SH-SY5Y (cell line): ENCODE measurements around the gene TMIGD3.

ENCODE experiments used
- GATA2 ChIP-seq: IDR thresholded peaks from 2 replicates; pipeline ENCODE4 v1.6.1; 2011; ENCODE audit warnings: mild to moderate bottlenecking, low read depth, low read length
- GATA3 ChIP-seq: IDR thresholded peaks from 2 replicates; pipeline ENCODE4 v1.6.1; 2011; ENCODE audit warnings: low read depth, mild to moderate bottlenecking, low read length, moderate library complexity

Gene TMIGD3

GRCh38 chr1:111515291-111516004 is 12.0 kb upstream of the TMIGD3 start:
- TF ChIP-seq GATA2, result no peak
- no peak for TF ChIP-seq GATA3

- TF ChIP-seq GATA2 (peak; percentile 63; the same call in 1 of the 2 replicates), GATA3 (no peak)
Measured at GRCh38 chr1:111513410-111514020, 10.1 kb upstream of the TMIGD3 start.

- TF ChIP-seq GATA3 (no peak), GATA2 (no peak)
Measured at GRCh38 chr1:111512931-111513330, 9.5 kb upstream of the TMIGD3 start.

DNA sequence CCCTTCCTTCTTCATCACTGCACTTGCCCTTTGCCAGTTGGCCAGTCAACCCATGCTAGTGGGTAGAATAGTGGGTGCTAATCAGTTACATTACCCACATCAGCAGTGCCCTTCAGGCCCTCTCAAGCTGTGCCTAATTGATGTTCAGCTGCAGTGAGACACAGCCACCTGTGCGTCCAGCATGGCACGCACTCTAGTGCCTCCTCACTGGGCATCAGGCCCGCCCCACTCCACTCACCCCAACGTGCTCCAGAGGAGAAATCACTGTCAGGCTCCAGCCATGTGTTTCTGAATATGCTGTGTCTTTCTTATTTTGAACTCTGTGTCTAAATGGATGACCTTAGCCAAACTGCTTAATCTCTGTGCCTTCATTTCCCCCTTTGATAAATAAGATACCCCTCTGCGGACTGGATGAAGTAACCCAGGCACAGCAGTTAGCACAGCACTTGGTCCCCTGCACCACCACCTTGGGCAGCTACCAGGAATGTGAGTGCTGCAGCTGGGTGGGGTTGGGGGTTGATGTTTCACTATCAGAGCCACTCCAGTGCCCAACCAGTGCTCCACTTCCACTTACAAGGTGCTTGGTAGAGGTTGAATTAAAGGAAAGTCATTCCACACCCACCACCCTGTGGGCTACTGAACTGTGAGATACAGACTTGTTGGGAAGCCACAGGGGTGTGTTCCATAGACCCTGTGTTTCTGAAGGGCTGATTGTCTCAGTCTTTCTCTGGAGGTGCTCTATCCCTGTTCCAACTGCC is 8.9 kb upstream of the TMIGD3 start:
- TF ChIP-seq GATA2 (no peak), GATA3 (no peak)

GRCh38 chr1:111511370-111511769 is 7.9 kb upstream of the TMIGD3 start:
- no peak for TF ChIP-seq GATA3
- TF ChIP-seq GATA2, result no peak

DNA sequence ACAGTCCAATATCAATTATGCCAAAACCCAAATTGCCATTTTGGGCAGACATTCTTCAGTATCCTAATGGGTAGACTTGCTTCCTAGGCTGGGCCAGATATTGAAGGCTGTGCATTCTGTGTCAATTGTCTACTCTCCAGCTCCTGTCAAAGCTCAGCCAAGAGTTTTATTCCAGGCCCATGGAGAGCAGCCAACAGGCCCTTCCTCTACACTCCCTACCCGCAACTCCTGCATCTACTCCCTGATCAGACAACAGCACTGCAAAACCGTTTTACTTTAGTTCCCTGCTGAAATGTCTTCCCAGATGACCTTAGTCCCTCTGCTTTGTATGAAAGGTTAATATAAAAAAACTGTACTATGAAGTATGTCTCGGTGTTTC is 6.6 kb upstream of the TMIGD3 start:
- TF ChIP-seq GATA3 (no peak), GATA2 (no peak)

DNA sequence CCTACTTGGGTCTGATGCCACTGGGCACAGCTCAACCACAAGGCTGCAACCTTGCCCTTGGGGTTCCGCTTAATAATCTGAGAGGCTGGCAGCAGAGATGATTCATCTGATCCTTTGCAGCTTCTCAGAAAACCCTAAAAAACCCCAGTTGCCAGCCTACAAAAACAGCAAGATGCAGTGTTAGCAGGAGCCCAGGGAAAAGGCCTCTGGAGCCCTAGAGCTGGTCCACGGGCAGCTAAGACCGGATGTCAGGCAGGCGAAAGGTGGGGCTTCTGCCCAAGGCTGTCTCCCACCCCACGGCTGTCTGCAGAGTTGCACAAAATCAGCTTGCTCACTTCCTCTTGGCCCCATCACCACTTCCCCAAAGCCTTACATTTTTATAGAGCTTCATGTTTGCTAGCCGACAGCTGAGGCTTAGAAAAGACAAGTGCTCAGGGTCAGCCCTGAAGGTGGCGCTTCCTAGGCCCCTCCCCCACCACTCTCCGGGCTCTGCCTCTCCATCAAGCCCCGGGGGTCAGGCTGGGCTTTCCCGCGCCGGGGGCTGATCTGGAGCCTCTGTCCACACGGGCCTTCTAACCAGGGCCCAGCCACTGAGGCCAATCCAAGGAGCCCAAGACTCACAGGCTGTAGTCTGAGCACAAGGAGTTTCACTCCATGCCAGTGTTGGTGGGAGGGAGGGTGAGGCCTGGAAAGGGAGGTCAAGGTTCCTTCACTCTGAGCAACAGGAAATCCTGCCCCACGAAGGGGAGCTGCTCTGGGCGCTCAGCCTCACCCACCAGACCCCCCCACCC is 4.2 kb upstream of the TMIGD3 start:
- TF ChIP-seq GATA2, result no peak
- no peak for TF ChIP-seq GATA3

DNA sequence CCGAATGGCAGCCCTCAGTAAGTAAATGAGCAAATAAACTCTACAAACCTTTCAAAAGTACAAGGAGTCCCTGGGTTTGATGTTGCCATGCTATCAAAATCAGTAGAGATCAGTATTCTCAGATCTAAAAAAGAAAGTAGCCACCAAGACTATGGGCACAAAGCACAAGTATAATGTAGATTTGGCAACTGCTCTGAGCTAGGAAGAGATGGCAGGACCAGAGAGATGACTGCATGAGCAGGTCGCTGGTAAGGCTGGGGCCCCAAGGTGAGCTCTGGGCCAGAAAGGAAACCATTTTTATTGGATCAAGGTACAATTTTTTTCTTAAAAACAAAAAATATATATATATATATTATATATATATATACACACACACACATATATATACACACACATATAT is 3.1 kb upstream of the TMIGD3 start:
- no peak for TF ChIP-seq GATA3
- TF ChIP-seq GATA2, result no peak

DNA sequence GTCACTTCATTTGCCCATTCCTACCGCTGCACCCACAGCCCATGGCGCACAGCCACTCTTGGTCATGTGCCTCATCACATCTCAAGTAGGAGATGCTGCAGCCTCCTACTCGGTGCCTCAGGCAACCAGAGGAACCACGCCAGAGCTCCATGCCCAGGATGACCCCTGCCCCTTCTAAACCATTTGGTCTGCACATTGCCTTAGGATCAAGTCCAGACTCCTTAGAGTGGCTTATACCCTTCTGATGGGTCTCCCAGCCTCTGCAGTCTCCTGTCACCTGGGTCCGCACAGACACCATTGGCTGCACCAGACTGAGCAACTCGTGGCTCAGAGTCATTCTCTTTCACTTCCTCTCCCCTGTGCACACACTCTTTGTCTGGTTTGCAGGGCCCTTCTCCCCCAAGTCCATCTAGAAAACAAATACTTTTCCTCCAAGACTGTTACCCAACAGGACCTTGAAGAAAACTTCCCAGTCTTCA is 2.2 kb upstream of the TMIGD3 start:
- TF ChIP-seq GATA3 (no peak), GATA2 (no peak)

DNA sequence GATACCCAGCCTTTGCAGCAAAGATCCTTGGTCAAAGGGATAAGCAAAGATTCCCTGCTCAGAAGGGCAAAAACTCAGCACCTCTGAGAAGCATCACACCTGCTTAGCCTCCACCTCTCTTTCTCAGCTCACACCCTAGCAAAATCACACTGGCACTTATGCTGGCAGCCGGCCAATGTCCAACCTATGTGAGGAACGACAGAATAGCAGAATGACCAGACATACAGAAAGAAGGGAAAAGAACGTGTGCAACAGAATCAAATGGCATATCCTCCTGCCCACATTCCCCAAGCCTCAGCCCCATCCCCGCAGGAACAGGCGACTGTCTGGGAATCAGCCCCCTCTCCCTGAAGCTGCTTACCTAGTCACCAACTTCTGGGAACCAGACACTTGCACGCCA is 664 bp upstream of the TMIGD3 start:
- TF ChIP-seq GATA2, result no peak
- TF ChIP-seq GATA3, result no peak

- TF ChIP-seq GATA2 (no peak), GATA3 (no peak)
Measured at GRCh38 chr1:111501645-111502044, 1.8 kb downstream of the TMIGD3 start.

DNA sequence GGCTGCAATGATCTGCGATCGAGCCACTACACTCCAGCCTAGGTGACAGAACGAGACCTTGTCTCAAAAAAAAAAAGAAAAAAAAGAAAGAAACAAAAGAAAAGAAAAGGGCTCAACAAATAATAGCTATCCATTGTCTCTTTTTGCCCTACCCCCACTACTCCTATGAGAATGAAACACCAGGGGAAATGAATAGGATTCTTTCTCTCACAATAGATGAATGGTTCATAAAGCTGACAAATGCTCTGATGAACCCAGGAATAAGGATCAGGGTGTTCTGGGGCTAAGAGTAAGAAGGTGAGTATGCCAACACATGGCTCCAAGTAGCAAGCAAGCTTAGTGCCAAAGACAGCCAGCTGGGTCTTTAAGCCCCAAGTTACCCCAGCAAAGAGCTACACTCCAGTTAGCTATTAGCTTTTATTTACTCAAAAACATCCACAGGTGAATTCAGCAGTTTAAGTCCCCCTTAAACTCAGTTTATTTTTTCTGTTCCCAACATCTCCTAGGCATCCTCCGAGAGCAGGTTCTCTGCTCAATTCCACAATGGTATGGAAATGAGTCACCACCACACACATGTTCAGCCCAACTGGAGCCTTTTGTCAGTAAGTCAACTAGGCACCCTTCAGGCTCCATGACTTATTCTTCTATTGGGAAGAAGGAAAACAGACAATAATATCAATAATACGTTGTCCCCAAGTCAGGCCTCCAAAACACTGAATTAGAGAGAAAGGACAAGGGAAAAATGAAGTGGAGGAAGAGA is 4.2 kb downstream of the TMIGD3 start:
- TF ChIP-seq GATA3 (no peak), GATA2 (no peak)

GRCh38 chr1:111497592-111497991 is 5.8 kb downstream of the TMIGD3 start:
- TF ChIP-seq GATA2, result no peak
- TF ChIP-seq GATA3, result no peak
